ENCODE results near the gene HCRTR2. TPM values are rescaled to one million over a fixed set of nuclear protein-coding genes. Genes with fewer than 3 reads are reported as not detected.
"Not testable (repeated sequence)": the region's sequence is repeated elsewhere in the genome, so short reads cannot be mapped to it uniquely, and the experiment has no call there.

Gene HCRTR2
- polyA plus RNA-seq, 1 donor: not detected

- DNase-seq (ENCODE audit: low read depth): no peak
Observed at GRCh38 chr6:55212156-55212555, 37.8 kb downstream of the HCRTR2 start.

GRCh38 chr6:55220961-55221360 is 46.6 kb downstream of the HCRTR2 start:
- DNase-seq (ENCODE audit: low read depth): no peak

GRCh38 chr6:55227862-55228261 is 53.5 kb downstream of the HCRTR2 start:
- DNase-seq (ENCODE audit: low read depth): no peak

GRCh38 chr6:55239099-55239498 is 64.8 kb downstream of the HCRTR2 start:
- DNase-seq (ENCODE audit: low read depth): no peak

GRCh38 chr6:55240975-55241605 is 66.8 kb downstream of the HCRTR2 start:
- not testable (repeated sequence) for DNase-seq (ENCODE audit: low read depth)

GRCh38 chr6:55250400-55250799 is 76.1 kb downstream of the HCRTR2 start:
- no peak for DNase-seq (ENCODE audit: low read depth)

GRCh38 chr6:55255113-55255512 is 80.8 kb downstream of the HCRTR2 start:
- DNase-seq (ENCODE audit: low read depth): no peak

- no peak for DNase-seq (ENCODE audit: low read depth)
Observed at GRCh38 chr6:55260181-55260580, 85.9 kb downstream of the HCRTR2 start.

- no peak for DNase-seq (ENCODE audit: low read depth)
Observed at GRCh38 chr6:55265409-55266114, 91.2 kb downstream of the HCRTR2 start.

- no peak for DNase-seq (ENCODE audit: low read depth)
Observed at GRCh38 chr6:55266896-55267295, 92.6 kb downstream of the HCRTR2 start.

GRCh38 chr6:55276745-55277530 is 102.6 kb downstream of the HCRTR2 start:
- peak; percentile 43 for DNase-seq (ENCODE audit: low read depth)

- no peak for DNase-seq (ENCODE audit: low read depth)
Observed at GRCh38 chr6:55277646-55278045, 103.3 kb downstream of the HCRTR2 start.

- DNase-seq (ENCODE audit: low read depth): no peak
Observed at GRCh38 chr6:55281215-55281614, 106.9 kb downstream of the HCRTR2 start.

GRCh38 chr6:55282115-55282514 is 107.8 kb downstream of the HCRTR2 start:
- DNase-seq (ENCODE audit: low read depth): no peak

GRCh38 chr6:55286824-55287223 is 112.5 kb downstream of the HCRTR2 start:
- DNase-seq (ENCODE audit: low read depth): no peak

GRCh38 chr6:55290736-55291135 is 116.4 kb downstream of the HCRTR2 start:
- DNase-seq (ENCODE audit: low read depth): no peak

GRCh38 chr6:55293116-55293515 is 118.8 kb downstream of the HCRTR2 start:
- no peak for DNase-seq (ENCODE audit: low read depth)

GRCh38 chr6:55297214-55297613 is 122.9 kb downstream of the HCRTR2 start:
- not testable (repeated sequence) for DNase-seq (ENCODE audit: low read depth)

GRCh38 chr6:55299286-55299985 is 125.1 kb downstream of the HCRTR2 start:
- no peak for DNase-seq (ENCODE audit: low read depth)

- DNase-seq (ENCODE audit: low read depth): no peak
Observed at GRCh38 chr6:55304747-55305146, 130.4 kb downstream of the HCRTR2 start.

- no peak for DNase-seq (ENCODE audit: low read depth)
Observed at GRCh38 chr6:55319961-55320695, 145.8 kb downstream of the HCRTR2 start.
